IMR-90 (cell line): ENCODE results near the gene TTC31.

Experiments
- BHLHE40 ChIP-seq: fragments of 150-350 bp; IDR thresholded peaks from 2 replicates; pipeline ENCODE4 v1.6.1; 2016; ENCODE audit warnings: mild to moderate bottlenecking, low read depth, low read length
- FOS ChIP-seq: fragments of 150-350 bp; IDR thresholded peaks from 2 replicates; pipeline ENCODE4 v1.6.1; 2016; ENCODE audit warnings: low read depth, low read length
- MAFK ChIP-seq: IDR thresholded peaks from 2 replicates; pipeline ENCODE4 v1.6.1; 2012; ENCODE audit warnings: low read depth, low read length, improper control_type of control experiment
- NFE2L2 ChIP-seq: fragments of 150-350 bp; IDR thresholded peaks from 2 replicates; pipeline ENCODE4 v1.6.1; 2016; ENCODE audit warnings: low read depth, mild to moderate bottlenecking, low read length
- POLR2A ChIP-seq: IDR thresholded peaks from 2 replicates; pipeline ENCODE4 v1.6.1; 2012; ENCODE audit warnings: mild to moderate bottlenecking, low read depth, low read length
- RAD21 ChIP-seq: IDR thresholded peaks from 2 replicates; pipeline ENCODE4 v1.6.1; 2012; ENCODE audit warnings: low read length, improper control_type of control experiment
- RCOR1 ChIP-seq: IDR thresholded peaks from 2 replicates; pipeline ENCODE4 v1.6.1; 2012; ENCODE audit warnings: mild to moderate bottlenecking, low read length, improper control_type of control experiment; ENCODE audit not compliant: insufficient replicate concordance
- RFX5 ChIP-seq: IDR thresholded peaks from 2 replicates; pipeline ENCODE4 v1.8.0; 2012; ENCODE audit warnings: low read depth, mild to moderate bottlenecking, low read length, moderate library complexity
- SMC3 ChIP-seq: fragments of 150-350 bp; IDR thresholded peaks from 2 replicates; pipeline ENCODE4 v1.6.1; 2016; ENCODE audit warnings: low read depth, mild to moderate bottlenecking, antibody characterized with exemption, low read length, moderate library complexity
- TF ChIP-seq, protein P1 (sequence below): conservative IDR thresholded peaks from 2 replicates; pipeline ENCODE4 v1.5.1; 2012; ENCODE audit warnings: mild to moderate bottlenecking, low read depth, low read length, improper control_type of control experiment

DNA sequence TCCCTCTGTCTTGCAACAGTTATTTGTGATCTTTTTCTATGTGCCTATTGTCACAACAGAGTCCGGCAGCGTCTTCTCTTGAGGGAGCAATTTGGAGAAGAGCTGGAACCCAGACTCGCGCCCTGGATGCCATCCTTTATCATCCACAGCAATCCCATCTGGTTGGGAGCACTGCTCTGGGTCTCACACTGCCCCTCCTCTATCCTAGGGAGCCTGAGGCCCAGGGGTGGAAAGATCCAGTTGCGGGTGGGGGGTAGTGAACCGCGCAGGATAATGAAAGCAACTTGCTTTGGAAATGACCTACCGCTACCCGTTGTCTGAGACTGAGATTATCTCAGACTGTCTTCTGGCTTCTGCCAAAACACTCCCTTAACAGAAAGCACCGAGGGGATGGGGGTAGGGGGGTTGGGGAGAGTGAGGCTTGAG, 23.9 kb upstream of the TTC31 start:
- TF ChIP-seq NFE2L2 (no peak), POLR2A (no peak), BHLHE40 (no peak), MAFK (no peak), RFX5 (no peak), RCOR1 (no peak), SMC3 (no peak), RAD21 (no peak), FOS (no peak)
- TF ChIP-seq, protein P1, sequence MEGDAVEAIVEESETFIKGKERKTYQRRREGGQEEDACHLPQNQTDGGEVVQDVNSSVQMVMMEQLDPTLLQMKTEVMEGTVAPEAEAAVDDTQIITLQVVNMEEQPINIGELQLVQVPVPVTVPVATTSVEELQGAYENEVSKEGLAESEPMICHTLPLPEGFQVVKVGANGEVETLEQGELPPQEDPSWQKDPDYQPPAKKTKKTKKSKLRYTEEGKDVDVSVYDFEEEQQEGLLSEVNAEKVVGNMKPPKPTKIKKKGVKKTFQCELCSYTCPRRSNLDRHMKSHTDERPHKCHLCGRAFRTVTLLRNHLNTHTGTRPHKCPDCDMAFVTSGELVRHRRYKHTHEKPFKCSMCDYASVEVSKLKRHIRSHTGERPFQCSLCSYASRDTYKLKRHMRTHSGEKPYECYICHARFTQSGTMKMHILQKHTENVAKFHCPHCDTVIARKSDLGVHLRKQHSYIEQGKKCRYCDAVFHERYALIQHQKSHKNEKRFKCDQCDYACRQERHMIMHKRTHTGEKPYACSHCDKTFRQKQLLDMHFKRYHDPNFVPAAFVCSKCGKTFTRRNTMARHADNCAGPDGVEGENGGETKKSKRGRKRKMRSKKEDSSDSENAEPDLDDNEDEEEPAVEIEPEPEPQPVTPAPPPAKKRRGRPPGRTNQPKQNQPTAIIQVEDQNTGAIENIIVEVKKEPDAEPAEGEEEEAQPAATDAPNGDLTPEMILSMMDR, result no peak
